Gastrocnemius medialis (tissue), 4 donors: Measurements from ENCODE around the gene LYPD4.

Source experiments
- POLR2A ChIP-seq, 2 donors: fragments of 450-650 bp; IDR thresholded peaks; one replicate each; pipeline ENCODE4 v1.6.1; 2017; ENCODE audit warnings: antibody characterized with exemption in 2 of 2, mild to moderate bottlenecking in 2 of 2, moderate library complexity in 2 of 2
- TF ChIP-seq, protein P1 (sequence below), 5 experiments: fragments of 450-650 bp in 3 of 5; fragments of 200-600 bp in 2 of 5; sonication (generic) in 2 of 5; IDR thresholded peaks in 4 of 5; conservative IDR thresholded peaks in 1 of 5; 1 replicate in 4 of 5; 2 replicates in 1 of 5; pipeline ENCODE4 v1.5.1; 2016 to 2019; ENCODE audit warnings: antibody characterized with exemption in 5 of 5, mild to moderate bottlenecking in 3 of 5, moderate library complexity in 3 of 5

GRCh38 chr19:41880329-41880708, 35.8 kb upstream of the LYPD4 start:
- TF ChIP-seq, protein P1, sequence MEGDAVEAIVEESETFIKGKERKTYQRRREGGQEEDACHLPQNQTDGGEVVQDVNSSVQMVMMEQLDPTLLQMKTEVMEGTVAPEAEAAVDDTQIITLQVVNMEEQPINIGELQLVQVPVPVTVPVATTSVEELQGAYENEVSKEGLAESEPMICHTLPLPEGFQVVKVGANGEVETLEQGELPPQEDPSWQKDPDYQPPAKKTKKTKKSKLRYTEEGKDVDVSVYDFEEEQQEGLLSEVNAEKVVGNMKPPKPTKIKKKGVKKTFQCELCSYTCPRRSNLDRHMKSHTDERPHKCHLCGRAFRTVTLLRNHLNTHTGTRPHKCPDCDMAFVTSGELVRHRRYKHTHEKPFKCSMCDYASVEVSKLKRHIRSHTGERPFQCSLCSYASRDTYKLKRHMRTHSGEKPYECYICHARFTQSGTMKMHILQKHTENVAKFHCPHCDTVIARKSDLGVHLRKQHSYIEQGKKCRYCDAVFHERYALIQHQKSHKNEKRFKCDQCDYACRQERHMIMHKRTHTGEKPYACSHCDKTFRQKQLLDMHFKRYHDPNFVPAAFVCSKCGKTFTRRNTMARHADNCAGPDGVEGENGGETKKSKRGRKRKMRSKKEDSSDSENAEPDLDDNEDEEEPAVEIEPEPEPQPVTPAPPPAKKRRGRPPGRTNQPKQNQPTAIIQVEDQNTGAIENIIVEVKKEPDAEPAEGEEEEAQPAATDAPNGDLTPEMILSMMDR (IDR thresholded peaks at IDR 0.05 in 4 of 5, conservative IDR thresholded peaks at IDR 0.05 in 1 of 5) = no peak
- no peak for TF ChIP-seq POLR2A (IDR thresholded peaks at IDR 0.05)
